COLO829 (cell line): ENCODE measurements around the gene ASPN.

ENCODE experiments used
- DNase-seq: peaks from one replicate; pipeline ENCODE4 v3.0.0; 2012; ENCODE audit warnings: low spot score

ASPN gene

DNA sequence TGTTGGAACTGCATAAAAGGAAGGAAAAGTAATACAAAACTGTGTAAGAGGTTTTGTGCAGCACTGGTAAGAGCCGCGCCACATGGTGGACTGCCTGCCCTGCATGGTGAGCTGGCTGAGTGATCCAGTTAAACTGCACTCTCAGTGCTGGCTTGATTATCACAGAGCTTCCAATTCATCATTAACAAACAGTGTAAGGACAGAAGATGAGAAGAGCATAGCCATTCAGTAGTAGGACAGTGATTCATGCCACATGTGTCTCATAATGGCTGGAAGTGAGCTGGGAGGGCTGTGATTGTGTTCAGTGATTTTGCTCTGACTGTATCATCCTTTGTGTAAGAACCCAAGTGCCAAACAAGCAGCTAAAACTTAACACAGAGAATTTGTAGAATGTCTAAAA lies 14.1 kb downstream of the ASPN start:
- peak; percentile 63 for DNase-seq

DNA sequence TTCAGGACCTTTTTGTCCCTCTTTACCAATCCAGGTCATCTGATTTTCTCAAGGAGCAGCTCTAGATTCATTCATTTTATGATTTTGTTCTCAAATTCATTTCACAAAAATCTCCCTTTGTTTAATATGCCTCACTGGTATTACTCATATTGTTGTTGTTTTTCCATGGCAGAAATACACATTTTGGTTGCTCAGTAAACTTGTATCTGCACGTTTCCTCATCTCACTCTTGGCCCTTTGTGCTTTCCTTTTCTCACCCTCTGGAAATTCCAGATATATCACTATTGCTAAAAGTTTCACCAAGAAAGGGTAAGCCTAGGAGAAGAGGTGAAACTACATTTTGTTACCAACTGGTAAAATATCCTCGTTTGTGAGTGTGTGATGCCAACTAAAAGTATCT lies 14.8 kb downstream of the ASPN start:
- DNase-seq, result no peak

DNA sequence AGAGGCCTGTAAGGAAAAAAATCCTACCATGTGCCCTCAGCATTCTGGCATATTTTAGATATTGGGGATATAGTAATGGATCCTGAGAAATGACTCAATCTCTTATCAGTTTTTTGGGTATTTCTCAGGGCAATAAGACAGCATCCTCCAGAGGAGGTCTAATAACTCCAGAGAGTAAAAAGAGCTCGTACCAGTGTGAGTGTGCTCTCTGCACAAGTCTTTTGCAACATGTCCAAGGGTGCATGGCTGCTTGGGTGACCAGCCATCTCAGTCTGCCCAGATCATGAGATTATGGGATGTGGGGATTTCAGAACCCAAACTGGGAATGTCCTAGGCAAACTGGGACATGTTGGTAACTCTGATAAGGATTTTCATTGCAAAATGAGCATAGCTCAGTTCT lies 15.3 kb downstream of the ASPN start:
- no peak for DNase-seq

DNA sequence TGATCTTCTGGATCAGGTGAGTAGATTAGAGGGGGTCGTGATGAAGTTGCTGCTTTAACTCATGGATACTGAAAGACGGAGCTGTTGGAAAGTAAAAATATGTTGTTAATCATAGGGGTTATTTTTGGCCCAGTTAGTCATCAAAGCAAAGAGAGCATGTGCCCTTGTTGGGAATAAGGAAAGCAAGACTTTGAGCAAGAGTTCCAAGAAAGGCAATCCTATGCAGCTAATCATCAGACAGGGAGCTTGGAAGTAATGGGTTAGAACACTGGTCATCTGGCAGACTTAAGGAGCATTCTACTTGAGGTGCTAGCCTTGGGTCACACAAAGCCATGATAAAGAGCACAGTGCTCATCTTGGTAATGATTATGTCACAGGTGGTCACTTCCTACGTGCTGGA lies 18.3 kb downstream of the ASPN start:
- peak; percentile 57 for DNase-seq

DNA sequence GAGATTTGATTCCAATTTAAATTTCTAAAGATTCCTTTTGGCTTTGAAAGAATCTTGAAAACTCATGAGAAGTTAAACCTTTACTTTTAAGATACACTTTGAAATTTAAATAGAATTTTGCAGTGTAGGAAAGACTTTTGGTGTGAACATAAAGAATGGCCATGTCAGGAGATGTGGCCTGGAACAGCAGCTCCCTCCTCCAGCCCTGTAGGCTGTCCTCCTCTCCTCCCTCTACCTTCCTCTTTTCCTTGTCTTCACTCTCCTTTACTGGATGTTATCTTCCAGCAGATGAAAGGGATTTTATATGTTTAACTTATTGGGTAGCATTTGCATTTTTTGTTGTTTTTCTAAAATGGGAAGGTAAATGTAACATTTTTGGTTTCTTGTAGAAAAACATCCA lies 18.9 kb downstream of the ASPN start:
- no peak for DNase-seq

DNA sequence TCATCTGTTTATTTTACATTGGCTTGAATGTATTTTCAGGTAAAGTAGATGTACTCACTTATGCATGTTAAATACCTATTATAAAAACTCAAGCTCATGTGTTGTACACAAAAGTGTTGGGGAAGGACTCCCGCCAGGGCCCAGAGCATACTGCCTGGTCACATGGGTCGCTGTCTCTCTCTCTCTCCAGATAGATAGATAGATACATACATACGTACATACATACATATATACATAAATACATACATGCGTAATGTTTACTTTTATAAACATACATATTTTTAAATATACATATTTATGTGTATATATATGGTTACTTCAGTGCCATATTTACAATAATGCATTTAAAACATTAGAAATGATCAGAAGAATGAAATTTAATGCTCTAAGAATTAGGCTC lies 24.7 kb downstream of the ASPN start:
- DNase-seq, result no peak

DNA sequence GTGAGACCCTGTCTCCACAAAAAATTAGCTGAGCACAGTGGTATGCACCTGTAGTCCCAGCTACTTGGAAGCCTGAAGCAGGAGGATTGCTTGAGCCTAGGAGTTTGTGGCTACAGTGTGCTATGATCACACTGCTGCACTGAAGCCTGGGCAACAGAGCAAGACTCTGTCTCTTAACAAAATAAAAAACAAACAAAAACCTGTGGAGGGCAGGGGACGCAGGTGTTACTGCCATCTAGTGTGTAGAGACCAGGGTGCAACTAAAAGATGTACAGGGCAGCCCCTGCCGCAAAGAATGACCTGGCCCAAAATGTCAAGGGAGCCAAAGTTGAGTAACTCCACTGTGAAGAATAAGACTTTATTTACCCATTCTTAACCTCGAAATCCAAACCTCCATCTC lies 27.1 kb downstream of the ASPN start:
- no peak for DNase-seq

DNA sequence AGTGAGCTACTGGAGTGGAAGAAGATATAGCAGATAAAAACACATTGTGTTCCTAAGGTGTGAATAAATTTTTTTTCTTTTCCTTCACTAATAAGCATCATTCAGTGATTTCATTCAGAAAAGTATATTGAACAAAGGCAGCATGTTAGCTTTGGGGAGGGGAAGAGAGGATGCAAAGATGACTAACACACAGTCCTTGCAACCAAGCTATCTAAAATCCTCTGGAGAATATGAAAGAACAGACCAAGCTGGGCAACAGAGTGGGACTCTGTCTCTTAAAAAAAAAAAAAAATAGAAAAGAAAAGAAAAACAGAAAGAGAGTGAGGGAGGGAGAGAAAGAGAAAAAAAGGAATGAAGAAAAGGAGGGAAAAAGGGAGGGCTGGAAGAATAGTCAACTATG lies 35.8 kb downstream of the ASPN start:
- DNase-seq, result peak; percentile 46

DNA sequence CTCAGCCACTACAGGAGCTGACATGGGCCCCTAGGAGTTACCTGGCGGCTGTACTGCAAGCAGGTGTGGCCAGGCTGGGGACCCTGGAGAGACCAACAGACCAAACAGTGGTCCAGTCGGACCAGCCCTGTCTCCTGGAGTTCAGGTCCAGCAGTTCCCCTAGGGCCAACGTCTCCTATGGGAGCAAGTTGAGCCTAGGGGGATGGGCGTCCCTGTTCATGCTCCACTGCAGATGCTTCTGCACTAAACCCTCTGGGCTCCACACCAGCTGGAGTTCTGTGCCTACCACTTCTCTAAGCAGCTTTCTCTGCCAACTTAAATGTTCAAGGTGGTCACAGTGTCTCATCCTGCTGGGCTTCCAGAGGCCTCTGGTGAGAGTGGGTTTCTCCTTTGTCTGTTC lies 37.5 kb downstream of the ASPN start:
- no peak for DNase-seq

DNA sequence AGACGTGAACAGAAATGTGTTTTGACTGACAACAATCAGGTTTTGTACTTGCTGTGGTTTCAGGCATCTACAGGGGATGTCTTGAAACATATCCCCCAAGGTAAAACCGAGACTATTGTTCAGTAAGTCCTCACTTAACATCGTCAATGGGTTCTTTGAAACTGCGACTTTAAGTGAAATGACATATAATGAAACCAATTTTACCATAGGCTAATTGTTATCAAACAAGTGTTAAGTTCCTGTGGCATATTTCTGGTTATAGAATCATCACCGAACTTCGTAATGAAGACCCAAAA lies 41.6 kb downstream of the ASPN start:
- no peak for DNase-seq

DNA sequence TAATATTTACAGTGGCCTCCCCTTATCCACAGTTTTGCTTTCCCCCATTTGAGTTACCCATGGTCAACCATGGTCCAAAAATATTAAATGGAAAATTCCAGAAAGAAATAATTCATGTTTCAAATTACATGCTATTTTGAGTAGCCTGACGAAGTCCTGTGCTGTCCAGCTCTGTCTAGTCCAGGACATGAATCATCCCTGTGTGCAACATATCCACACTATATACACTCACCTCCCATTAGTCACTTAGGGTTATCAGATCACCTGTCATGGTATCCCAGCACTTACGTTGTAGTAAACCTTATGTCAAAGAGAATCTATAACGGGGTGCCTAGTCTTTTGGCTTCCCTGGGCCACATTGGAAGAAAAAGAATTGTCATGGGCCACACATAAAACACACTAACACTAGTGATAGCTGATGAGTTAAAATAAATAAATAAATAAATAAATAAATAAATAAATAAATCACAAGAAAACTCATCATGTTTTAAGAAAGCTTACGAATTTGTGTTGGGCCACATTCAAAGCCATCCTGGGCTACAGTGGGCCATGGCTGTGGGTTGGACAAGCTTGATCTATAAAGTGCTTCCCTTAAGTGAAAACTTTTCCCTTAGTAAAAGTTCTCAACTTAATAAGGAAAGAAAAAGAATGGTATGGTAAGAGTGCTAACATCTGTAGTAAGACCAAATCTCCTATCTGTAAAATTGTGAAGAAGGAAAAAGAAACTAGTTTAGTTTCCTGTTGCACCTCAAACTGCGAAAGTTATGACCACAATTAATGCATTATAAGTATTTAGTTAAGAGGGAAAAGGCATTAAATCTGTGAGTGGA lies 42.2 kb downstream of the ASPN start:
- no peak for DNase-seq

DNA sequence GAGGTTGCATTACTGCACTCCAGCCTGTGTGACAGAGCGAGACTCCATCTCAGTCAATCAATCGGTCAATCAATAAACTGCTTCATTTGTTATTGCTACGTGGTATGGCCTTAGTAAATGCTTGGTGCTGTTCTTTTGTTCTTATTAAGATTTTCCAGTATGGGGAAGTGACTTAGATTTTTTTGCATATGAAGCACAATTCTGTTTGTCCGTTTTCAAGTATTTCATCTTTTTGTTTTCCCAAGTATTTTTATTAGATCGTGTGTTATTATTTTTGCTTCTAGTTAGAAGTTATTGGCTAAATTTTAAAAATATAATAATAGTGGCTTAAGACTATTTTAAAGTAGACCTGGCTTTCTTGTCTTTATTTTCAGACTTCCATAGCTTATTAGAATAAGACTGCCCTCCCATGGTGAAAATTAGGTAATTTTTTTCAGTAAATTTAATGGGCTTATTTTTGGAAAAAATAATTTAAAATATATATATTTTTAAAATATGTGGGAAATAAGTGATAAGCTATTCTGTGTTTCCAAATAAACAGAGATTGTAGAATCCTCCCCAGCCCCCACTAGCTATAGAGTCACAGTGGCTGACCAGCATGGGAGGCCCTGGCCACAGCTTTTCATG lies 43.3 kb downstream of the ASPN start:
- DNase-seq, result peak; percentile 25

DNA sequence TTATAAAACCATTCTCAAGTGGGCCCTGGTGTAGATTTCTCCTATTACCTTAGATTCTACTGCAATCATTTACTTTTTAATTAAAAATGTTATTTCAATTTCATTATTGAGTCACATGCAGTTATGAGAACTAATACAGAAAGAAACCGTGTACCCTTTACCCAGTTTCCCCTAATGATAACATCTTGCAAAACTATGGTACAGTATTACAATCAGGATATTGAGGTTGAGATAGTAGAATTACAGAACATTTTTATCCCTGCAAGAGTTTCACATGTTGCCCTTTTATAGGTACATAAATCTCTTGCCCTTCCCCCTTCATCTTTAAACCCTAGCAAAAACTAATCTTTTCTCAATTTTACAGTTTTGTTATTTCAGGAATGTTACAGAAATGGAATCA lies 47.0 kb downstream of the ASPN start:
- no peak for DNase-seq

DNA sequence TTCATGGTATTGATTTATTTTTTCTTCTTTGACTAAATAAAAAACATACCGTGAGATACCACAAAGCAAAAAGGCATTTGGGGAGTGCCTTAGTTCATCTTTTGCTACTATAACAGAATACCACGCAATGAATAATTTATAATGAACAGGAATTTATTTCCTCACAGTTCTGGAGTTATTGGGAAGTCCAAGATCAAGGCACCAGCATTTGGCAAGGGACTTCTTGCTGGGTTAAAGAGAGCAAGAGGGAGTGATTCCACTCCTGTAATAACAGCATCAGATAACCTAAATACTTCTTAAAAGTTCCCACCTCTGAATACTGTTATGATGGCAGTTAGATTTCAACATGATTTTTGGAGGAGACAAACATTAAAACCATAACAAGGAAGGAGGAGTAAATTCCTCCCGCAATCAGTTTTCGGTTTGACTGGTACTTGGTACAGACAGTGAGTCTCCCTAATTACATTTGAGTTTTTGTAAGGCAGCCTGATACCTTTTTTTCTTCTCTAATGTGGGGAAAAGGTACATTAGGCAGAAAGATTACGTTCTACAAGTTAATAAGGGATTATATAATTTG lies 49.2 kb downstream of the ASPN start:
- DNase-seq, result no peak

DNA sequence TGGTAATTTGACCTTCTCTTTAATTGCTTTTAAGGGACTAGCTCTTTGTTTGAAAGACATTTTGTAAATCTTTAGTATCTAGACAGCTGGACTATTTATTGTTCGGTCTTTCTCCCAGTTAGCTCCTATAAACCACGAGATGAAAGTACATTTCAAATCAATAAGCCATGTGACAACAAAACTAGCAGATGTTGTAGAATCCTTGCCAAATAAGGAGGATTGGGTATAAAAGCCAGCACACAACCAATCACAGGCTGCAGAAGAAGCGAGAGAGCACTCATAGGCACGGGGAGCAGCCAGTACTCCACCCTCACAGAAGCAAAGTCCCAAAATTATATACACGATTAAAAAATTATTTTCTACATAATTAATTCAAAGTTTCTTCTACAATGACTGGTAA lies 50.0 kb downstream of the ASPN start:
- DNase-seq, result no peak

DNA sequence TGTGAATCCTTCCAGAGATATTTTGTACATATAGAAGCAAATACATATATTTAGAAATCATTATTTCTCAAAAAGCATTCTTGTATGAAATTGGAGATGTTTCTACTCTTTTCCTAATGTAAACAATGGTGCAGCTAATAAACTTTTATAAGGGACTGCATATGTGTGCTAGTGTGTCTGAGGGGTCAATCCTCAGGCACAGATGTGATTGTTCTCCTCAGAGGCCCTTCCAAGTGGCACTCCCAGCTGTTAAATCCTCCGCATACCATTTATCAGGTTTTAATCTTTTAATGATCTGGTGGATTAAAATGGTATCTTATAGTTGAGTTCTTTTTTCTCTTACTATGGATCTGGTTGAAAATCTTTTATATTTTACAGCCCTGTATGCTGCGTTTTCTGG lies 52.5 kb downstream of the ASPN start:
- DNase-seq, result no peak

DNA sequence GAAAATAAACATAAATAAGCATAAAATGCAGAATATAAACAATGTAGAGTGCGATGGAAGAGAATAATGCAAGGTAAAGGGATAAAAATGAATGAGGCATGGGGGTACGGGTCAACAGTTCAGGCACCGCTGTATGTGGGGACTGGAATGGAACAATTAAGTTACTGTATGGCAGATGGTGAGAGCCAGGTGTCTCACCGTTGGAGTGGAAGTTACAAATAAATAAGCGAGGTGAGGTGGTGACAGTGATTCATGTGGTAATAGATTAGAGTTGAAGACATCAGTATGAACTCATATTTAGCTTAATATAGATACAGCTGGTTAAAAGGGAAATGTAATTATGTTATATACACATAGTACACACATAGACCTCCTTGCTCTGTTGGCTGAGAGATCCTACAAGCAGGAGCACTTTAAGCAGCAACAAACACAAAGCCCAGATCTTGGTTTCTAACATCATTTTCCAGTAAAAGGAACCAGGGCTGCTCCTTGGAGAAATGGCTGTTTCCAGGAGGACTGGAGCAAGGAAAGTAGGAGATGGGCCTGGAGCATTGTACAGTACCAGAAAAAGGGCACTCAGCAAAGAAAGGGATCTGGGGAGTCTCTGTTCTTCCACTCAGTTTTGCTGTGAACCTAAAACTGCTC lies 55.7 kb downstream of the ASPN start:
- DNase-seq, result no peak

DNA sequence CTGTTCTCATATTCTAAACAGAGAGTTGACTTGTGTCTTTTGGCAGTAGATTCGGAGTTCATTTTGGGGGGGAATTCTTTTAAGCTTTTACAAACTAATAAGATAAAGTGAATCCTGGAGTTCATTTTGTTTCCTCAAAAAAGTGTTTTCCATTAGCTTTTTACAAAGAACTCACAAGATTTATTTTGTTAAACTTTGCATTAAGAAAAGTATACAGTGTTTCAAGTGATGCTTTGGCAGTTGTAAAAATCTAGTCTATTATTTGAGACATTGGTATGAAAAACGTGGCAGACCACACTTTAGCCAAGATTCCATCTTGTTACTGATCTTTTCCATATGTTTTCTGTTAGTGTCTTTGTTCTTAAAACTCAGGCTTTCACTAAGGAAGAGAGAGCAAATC lies 56.8 kb downstream of the ASPN start:
- no peak for DNase-seq

DNA sequence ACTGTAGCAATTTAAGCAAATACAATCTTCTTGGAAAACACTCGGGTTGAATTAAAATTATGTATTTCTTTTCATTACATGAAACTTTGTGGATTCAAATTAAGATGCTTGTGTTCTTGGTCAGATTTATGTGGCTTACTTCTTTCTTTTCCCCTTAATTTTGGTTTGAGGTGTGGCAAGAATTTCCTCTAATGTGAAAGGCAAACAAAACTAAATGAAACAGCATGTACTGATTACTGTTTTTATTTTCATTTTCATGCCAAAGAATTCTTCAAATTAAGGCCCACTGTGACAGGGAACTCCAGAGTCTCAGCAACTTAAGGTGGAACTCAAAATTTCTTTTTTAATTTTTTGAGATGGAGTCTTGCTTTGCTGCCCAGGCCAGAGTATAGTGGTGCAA lies 58.0 kb downstream of the ASPN start, which contains the start of gene OMD:
TSS of gene OMD (minus strand) at position 132 of the 400 bp plus-strand sequence. CDS start 6,913 bp downstream, outside the sequence.
- no peak for DNase-seq

DNA sequence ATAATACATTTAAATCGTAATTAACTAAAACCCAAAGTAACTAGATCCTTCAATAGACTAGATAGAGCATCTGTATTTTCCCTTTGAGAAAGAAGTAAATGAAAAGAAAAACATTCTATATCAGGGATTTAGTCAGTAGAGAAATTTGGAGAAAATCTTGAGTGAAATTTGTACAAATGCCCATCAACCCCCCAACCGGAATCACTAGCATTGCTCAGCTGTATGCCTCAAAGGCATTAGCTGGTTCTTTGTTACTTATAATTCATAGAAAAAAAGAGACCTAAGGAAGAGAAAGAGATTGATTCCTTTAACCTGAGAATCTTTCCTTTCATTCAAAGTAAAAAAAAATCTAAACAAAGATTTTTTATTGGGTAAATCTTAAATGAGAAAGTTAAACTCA lies 58.7 kb downstream of the ASPN start:
- DNase-seq, result no peak

DNA sequence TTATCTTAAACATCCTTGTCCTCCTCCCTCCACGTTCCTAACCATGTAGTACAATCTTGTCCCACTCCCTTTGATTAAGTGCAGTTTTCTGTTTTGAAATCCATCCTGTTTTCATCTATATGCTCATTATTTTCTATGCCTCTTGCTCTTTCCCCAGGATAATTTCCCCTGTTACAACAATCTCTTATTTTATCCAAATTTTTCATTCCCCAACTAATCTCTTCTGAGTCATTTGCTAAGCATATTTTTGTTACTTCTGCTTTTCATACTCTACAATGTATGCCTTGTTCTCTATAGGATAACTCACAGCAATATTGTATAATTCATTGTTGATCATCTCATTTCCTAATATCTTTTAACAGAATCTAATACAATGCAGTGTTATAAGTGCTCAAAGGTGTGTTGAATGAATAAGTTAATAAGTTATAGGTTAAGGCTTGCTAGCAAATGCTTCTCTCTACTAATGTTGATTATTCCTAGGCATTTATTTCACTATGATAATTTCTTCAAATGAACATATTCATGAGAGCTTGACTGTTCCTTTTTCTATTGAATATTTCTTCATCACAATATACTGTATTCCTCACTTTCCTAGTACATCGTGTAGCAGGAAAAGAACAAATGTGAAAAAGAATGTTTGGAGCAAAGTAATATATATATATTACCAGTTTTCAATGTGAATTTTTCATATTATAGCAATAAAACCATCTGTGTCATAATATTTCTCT lies 59.5 kb downstream of the ASPN start:
- peak; percentile 59 for DNase-seq

DNA sequence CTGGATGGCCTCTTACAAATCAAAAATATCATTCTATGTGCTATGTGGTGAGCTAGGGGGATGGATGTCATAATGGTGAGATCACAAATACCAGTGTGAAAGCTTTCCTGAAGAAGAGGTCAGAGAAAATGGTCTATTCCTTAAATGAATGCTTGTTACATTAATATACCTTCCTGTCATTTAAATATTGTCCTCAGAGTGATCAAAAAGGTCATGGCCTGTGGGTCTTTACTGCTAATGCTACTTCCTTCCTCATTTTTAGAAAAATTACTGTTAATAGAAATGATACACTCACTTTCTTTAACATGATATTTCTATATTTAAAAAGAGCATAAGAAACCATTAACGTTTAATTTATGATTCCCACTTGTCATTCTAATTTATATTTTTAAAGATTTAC lies 67.7 kb downstream of the ASPN start:
- DNase-seq, result no peak
